GM21367 (cell line): ENCODE measurements around the gene SVOP.

Experiments used
- ATAC-seq: cut with Tn5 transposase; IDR thresholded peaks from one replicate; pipeline ENCODE4 v1.9.1; 2021; ENCODE audit not compliant: unreplicated experiment

SVOP gene

GRCh38 chr12:108980831-108981618, 39.8 kb downstream of the SVOP start:
- no peak for ATAC-seq

GRCh38 chr12:108977360-108977759, 43.5 kb downstream of the SVOP start:
- no peak for ATAC-seq

- ATAC-seq: no peak
These were observed 45.8 kb downstream of the SVOP start for GRCh38 chr12:108975024-108975593.

GRCh38 chr12:108973629-108974152, 47.2 kb downstream of the SVOP start:
- ATAC-seq: no peak

- ATAC-seq: no peak
These were observed 48.5 kb downstream of the SVOP start for GRCh38 chr12:108972358-108972757.

- ATAC-seq: no peak
These were observed 51.2 kb downstream of the SVOP start for GRCh38 chr12:108969622-108970021.

- ATAC-seq: no peak
These were observed 52.9 kb downstream of the SVOP start for GRCh38 chr12:108967869-108968540.

- ATAC-seq: no peak
These were observed 54.3 kb downstream of the SVOP start for GRCh38 chr12:108966378-108967151.

GRCh38 chr12:108965886-108966285, 55.0 kb downstream of the SVOP start:
- no peak for ATAC-seq

GRCh38 chr12:108964371-108965352, 56.2 kb downstream of the SVOP start:
- no peak for ATAC-seq

- ATAC-seq: no peak
These were observed 58.6 kb downstream of the SVOP start for GRCh38 chr12:108962256-108962655.

- no peak for ATAC-seq
These were observed 60.9 kb downstream of the SVOP start for GRCh38 chr12:108959748-108960655.

GRCh38 chr12:108955225-108955835, 65.5 kb downstream of the SVOP start:
- no peak for ATAC-seq

GRCh38 chr12:108950991-108951739, 69.7 kb downstream of the SVOP start:
- ATAC-seq: no peak

- no peak for ATAC-seq
These were observed 70.9 kb downstream of the SVOP start for GRCh38 chr12:108949976-108950375.

GRCh38 chr12:108948367-108948766, 72.5 kb downstream of the SVOP start:
- no peak for ATAC-seq

- no peak for ATAC-seq
These were observed 73.8 kb downstream of the SVOP start for GRCh38 chr12:108947097-108947496.

GRCh38 chr12:108940138-108940537, 80.7 kb downstream of the SVOP start:
- no peak for ATAC-seq
